ENCODE data around the gene PRKAA2. TPM values are rescaled to one million over a fixed set of nuclear protein-coding genes. Genes with fewer than 3 reads are reported as not detected.

Gene PRKAA2
- total and polyA plus RNA-seq, 9 donors: 13.1 to 42.1 (median 26.3) TPM

DNA sequence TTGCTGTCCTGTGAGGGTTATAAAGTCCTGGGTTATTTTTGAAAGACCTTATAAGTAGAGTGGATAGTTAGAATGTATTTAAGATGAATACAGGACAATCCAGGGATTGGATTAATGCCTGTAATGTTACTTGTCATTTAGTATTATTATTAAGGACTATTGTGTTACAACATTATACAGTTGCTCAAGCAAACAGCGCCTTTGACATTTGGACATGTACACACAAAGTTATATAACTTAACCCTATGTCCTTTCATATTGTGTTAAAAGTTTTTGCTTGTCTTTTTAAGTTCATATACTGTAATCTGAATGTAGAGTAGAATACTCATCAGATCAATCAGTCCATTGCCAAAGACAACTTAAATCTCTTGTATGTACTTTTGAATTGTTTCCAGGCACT is 2.0 kb downstream of the PRKAA2 start:
- Histone ChIP-seq H3K27me3 (ENCODE audit: control insufficient read depth, insufficient read depth, low read length) (peaks cover 13% of the 10 kb centered on the region), H3K9me3 (replicated peaks; ENCODE audit: control insufficient read depth, low read depth, low read length) (no peaks in the 10 kb centered on the region), H3K4me1 (ENCODE audit: control insufficient read depth, insufficient read depth, low read length) (peaks cover 7% of the 10 kb centered on the region), H3K36me3 (ENCODE audit: control insufficient read depth, insufficient read depth, low read length) (no peaks in the 10 kb centered on the region), H3K4me3 (ENCODE audit: low read length) (no peak overlapping the region), H3K27ac (ENCODE audit: low read length) (no peak overlapping the region)
- no CpG with 5 or more reads among the region's 1 CpG for WGBS (ENCODE audit: insufficient coverage)
- no peak for DNase-seq

- H3K4me1 ChIP-seq (ENCODE audit: control insufficient read depth, insufficient read depth, low read length): peaks cover 7% of the 10 kb centered on the region
- no CpG with 5 or more reads among the region's 4 CpGs for WGBS (ENCODE audit: insufficient coverage)
- H3K27ac ChIP-seq (ENCODE audit: low read length): no peak overlapping the region
- no peak overlapping the region for H3K4me3 ChIP-seq (ENCODE audit: low read length)
- H3K36me3 ChIP-seq (ENCODE audit: control insufficient read depth, insufficient read depth, low read length): no peaks in the 10 kb centered on the region
- peaks cover 13% of the 10 kb centered on the region for H3K27me3 ChIP-seq (ENCODE audit: control insufficient read depth, insufficient read depth, low read length)
- no peaks in the 10 kb centered on the region for H3K9me3 ChIP-seq (replicated peaks; ENCODE audit: control insufficient read depth, low read depth, low read length)
- no peak for DNase-seq
Observed at GRCh38 chr1:56648546-56648945, 3.4 kb downstream of the PRKAA2 start.

GRCh38 chr1:56654126-56654923 is 9.2 kb downstream of the PRKAA2 start:
- H3K9me3 ChIP-seq (replicated peaks; ENCODE audit: control insufficient read depth, low read depth, low read length): peaks cover 9% of the 10 kb centered on the region
- no peaks in the 10 kb centered on the region for H3K27me3 ChIP-seq (ENCODE audit: control insufficient read depth, insufficient read depth, low read length)
- peak overlapping the region; percentile 72 for H3K27ac ChIP-seq (ENCODE audit: low read length)
- no peaks in the 10 kb centered on the region for H3K4me1 ChIP-seq (ENCODE audit: control insufficient read depth, insufficient read depth, low read length)
- no peak overlapping the region for H3K4me3 ChIP-seq (ENCODE audit: low read length)
- no CpG with 5 or more reads among the region's 1 CpG for WGBS (ENCODE audit: insufficient coverage)
- peak; percentile 22 for DNase-seq
- no peaks in the 10 kb centered on the region for H3K36me3 ChIP-seq (ENCODE audit: control insufficient read depth, insufficient read depth, low read length)

DNA sequence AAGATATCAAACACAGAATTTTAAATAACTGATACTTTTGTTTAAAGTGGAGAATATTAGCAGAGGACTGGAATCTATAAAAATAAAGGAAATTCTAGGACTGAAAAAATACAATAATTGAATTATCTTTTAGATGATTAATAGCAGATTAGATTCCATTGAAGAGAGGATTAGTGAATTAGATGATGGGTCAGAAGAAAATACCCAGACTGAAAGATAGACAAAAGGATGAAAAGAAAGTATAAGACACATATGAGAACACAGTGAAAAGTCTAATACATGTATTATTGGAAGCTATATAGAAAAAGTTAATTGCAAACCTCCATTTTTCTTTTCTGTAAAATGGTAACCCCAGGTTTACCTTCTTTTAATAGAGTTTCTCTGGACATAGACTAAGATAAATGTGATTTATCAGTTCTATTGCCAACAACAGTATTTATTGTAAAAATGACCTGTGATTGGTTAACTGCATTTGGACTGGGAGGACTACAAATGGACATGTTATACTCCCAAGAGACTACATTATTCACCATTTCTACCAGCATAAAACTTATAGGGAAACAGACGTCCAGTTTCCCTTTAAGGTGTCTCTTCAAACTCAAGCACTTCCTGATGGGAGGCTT is 11.0 kb downstream of the PRKAA2 start:
- no CpG with 5 or more reads among the region's 1 CpG for WGBS (ENCODE audit: insufficient coverage)
- no peaks in the 10 kb centered on the region for H3K27me3 ChIP-seq (ENCODE audit: control insufficient read depth, insufficient read depth, low read length)
- no peak overlapping the region for H3K27ac ChIP-seq (ENCODE audit: low read length)
- no peaks in the 10 kb centered on the region for H3K4me1 ChIP-seq (ENCODE audit: control insufficient read depth, insufficient read depth, low read length)
- H3K9me3 ChIP-seq (replicated peaks; ENCODE audit: control insufficient read depth, low read depth, low read length): peaks cover 9% of the 10 kb centered on the region
- H3K4me3 ChIP-seq (ENCODE audit: low read length): no peak overlapping the region
- no peak for DNase-seq
- H3K36me3 ChIP-seq (ENCODE audit: control insufficient read depth, insufficient read depth, low read length): no peaks in the 10 kb centered on the region

DNA sequence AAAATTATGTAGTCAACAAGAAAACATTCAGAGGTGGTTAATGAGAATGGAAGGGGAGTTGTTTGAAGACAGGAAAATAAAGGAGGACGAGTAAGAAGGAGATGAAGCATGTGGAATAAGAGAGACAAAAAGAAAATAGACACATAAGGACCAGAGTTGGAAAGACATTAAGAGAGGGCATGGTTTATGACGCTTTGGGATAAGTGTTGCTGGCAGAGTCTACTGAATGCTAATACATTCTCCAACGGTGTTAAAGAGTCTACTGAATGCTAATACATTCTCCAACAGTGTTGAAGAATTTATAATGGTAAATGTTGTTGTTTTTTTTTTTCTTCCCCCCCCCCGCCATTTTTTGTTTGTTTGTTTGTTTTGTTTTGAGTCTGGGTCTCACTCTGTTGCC is 13.1 kb downstream of the PRKAA2 start:
- H3K27me3 ChIP-seq (ENCODE audit: control insufficient read depth, insufficient read depth, low read length): no peaks in the 10 kb centered on the region
- H3K4me1 ChIP-seq (ENCODE audit: control insufficient read depth, insufficient read depth, low read length): no peaks in the 10 kb centered on the region
- H3K36me3 ChIP-seq (ENCODE audit: control insufficient read depth, insufficient read depth, low read length): no peaks in the 10 kb centered on the region
- no CpG with 5 or more reads among the region's 4 CpGs for WGBS (ENCODE audit: insufficient coverage)
- no peak for DNase-seq
- H3K27ac ChIP-seq (ENCODE audit: low read length): no peak overlapping the region
- H3K9me3 ChIP-seq (replicated peaks; ENCODE audit: control insufficient read depth, low read depth, low read length): peaks cover 9% of the 10 kb centered on the region
- no peak overlapping the region for H3K4me3 ChIP-seq (ENCODE audit: low read length)

- DNase-seq: no peak
- Histone ChIP-seq H3K4me1 (ENCODE audit: control insufficient read depth, insufficient read depth, low read length) (no peaks in the 10 kb centered on the region), H3K36me3 (ENCODE audit: control insufficient read depth, insufficient read depth, low read length) (no peaks in the 10 kb centered on the region), H3K4me3 (ENCODE audit: low read length) (no peak overlapping the region), H3K27me3 (ENCODE audit: control insufficient read depth, insufficient read depth, low read length) (no peaks in the 10 kb centered on the region), H3K9me3 (replicated peaks; ENCODE audit: control insufficient read depth, low read depth, low read length) (peaks cover 9% of the 10 kb centered on the region), H3K27ac (ENCODE audit: low read length) (no peak overlapping the region)
- WGBS (ENCODE audit: insufficient coverage): no CpG with 5 or more reads among the region's 1 CpG
Observed at GRCh38 chr1:56660293-56660692, 15.2 kb downstream of the PRKAA2 start.

- DNase-seq: no peak
- Histone ChIP-seq H3K27me3 (ENCODE audit: control insufficient read depth, insufficient read depth, low read length) (no peaks in the 10 kb centered on the region), H3K9me3 (replicated peaks; ENCODE audit: control insufficient read depth, low read depth, low read length) (no peaks in the 10 kb centered on the region), H3K36me3 (ENCODE audit: control insufficient read depth, insufficient read depth, low read length) (no peaks in the 10 kb centered on the region), H3K4me3 (ENCODE audit: low read length) (no peak overlapping the region), H3K4me1 (ENCODE audit: control insufficient read depth, insufficient read depth, low read length) (no peaks in the 10 kb centered on the region), H3K27ac (ENCODE audit: low read length) (no peak overlapping the region)
- no CpG with 5 or more reads among the region's 3 CpGs for WGBS (ENCODE audit: insufficient coverage)
Observed at GRCh38 chr1:56663846-56664245, 18.7 kb downstream of the PRKAA2 start.

DNA sequence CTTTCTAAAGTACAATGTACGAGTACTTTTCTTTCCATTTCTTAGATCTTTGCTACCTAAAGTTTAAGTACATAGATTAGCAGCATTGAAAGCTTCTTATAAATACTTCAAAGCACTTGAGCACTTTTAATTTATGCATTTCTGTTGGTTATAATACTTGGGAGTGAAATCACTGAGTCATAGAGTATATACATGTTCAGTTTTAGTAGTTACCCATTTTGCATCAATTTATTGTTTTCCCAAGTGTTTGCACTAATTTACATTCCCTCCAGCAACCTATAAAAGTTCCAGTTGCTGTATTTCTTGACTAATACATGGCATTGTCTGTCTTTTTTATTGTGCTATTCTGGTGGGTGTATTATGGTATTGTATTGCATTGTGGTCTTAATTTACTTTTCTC is 20.3 kb downstream of the PRKAA2 start:
- Histone ChIP-seq H3K27ac (ENCODE audit: low read length) (no peak overlapping the region), H3K9me3 (replicated peaks; ENCODE audit: control insufficient read depth, low read depth, low read length) (no peaks in the 10 kb centered on the region), H3K4me1 (ENCODE audit: control insufficient read depth, insufficient read depth, low read length) (no peaks in the 10 kb centered on the region), H3K4me3 (ENCODE audit: low read length) (no peak overlapping the region), H3K36me3 (ENCODE audit: control insufficient read depth, insufficient read depth, low read length) (no peaks in the 10 kb centered on the region), H3K27me3 (ENCODE audit: control insufficient read depth, insufficient read depth, low read length) (no peaks in the 10 kb centered on the region)
- DNase-seq: no peak
- no CpG with 5 or more reads among the region's 1 CpG for WGBS (ENCODE audit: insufficient coverage)

GRCh38 chr1:56666112-56666608 is 21.0 kb downstream of the PRKAA2 start:
- Histone ChIP-seq H3K36me3 (ENCODE audit: control insufficient read depth, insufficient read depth, low read length) (no peaks in the 10 kb centered on the region), H3K27ac (ENCODE audit: low read length) (no peak overlapping the region), H3K27me3 (ENCODE audit: control insufficient read depth, insufficient read depth, low read length) (no peaks in the 10 kb centered on the region), H3K4me3 (ENCODE audit: low read length) (no peak overlapping the region), H3K4me1 (ENCODE audit: control insufficient read depth, insufficient read depth, low read length) (no peaks in the 10 kb centered on the region), H3K9me3 (replicated peaks; ENCODE audit: control insufficient read depth, low read depth, low read length) (no peaks in the 10 kb centered on the region)
- no peak for DNase-seq
- WGBS (ENCODE audit: insufficient coverage): no CpG with 5 or more reads among the region's 3 CpGs

GRCh38 chr1:56670350-56670749 is 25.2 kb downstream of the PRKAA2 start:
- no peaks in the 10 kb centered on the region for H3K4me1 ChIP-seq (ENCODE audit: control insufficient read depth, insufficient read depth, low read length)

More at GRCh38 chr1:56670350-56670749, 25.2 kb downstream of the PRKAA2 start:
- H3K27me3 ChIP-seq (ENCODE audit: control insufficient read depth, insufficient read depth, low read length): no peaks in the 10 kb centered on the region
- WGBS (ENCODE audit: insufficient coverage): 25% methylated on average over 1 of the region's 2 CpGs
- H3K36me3 ChIP-seq (ENCODE audit: control insufficient read depth, insufficient read depth, low read length): no peaks in the 10 kb centered on the region
- no peak overlapping the region for H3K27ac ChIP-seq (ENCODE audit: low read length)
- H3K9me3 ChIP-seq (replicated peaks; ENCODE audit: control insufficient read depth, low read depth, low read length): no peaks in the 10 kb centered on the region
- no peak for DNase-seq
- H3K4me3 ChIP-seq (ENCODE audit: low read length): no peak overlapping the region

Data from muscle of leg (tissue), 11 donors.